Middle frontal gyrus (tissue), 1 donor: ENCODE data around the gene ADGRF1.

Experiments used
- DNase-seq: peaks from one replicate; pipeline ENCODE4 v3.0.0-alpha.2; 2015; ENCODE audit warnings: low spot score; ENCODE audit errors: extremely low spot score

The ADGRF1 gene

GRCh38 chr6:46985943-46986342 is 56.2 kb downstream of the ADGRF1 start:
- no peak for DNase-seq

GRCh38 chr6:46983007-46983411 is 59.1 kb downstream of the ADGRF1 start:
- DNase-seq = no peak

- no peak for DNase-seq
Observed at GRCh38 chr6:46979206-46979605, 62.9 kb downstream of the ADGRF1 start.

- DNase-seq = no peak
Observed at GRCh38 chr6:46974786-46975185, 67.3 kb downstream of the ADGRF1 start.

- DNase-seq = no peak
Observed at GRCh38 chr6:46973029-46973428, 69.1 kb downstream of the ADGRF1 start.

- DNase-seq = no peak
Observed at GRCh38 chr6:46972531-46972930, 69.6 kb downstream of the ADGRF1 start.

- no peak for DNase-seq
Observed at GRCh38 chr6:46969206-46969605, 72.9 kb downstream of the ADGRF1 start.

- DNase-seq = no peak
Observed at GRCh38 chr6:46967826-46968349, 74.2 kb downstream of the ADGRF1 start.

GRCh38 chr6:46964716-46965519 is 77.2 kb downstream of the ADGRF1 start:
- DNase-seq = no peak

- no peak for DNase-seq
Observed at GRCh38 chr6:46963626-46964025, 78.5 kb downstream of the ADGRF1 start.

- DNase-seq = no peak
Observed at GRCh38 chr6:46963039-46963438, 79.1 kb downstream of the ADGRF1 start.

GRCh38 chr6:46961711-46962110 is 80.4 kb downstream of the ADGRF1 start:
- no peak for DNase-seq

- no peak for DNase-seq
Observed at GRCh38 chr6:46961232-46961631, 80.9 kb downstream of the ADGRF1 start.

GRCh38 chr6:46959419-46959818 is 82.7 kb downstream of the ADGRF1 start:
- no peak for DNase-seq

GRCh38 chr6:46956409-46956808 is 85.7 kb downstream of the ADGRF1 start:
- no peak for DNase-seq

- no peak for DNase-seq
Observed at GRCh38 chr6:46954837-46955451, 87.2 kb downstream of the ADGRF1 start.

GRCh38 chr6:46953921-46954320 is 88.2 kb downstream of the ADGRF1 start:
- DNase-seq = no peak

GRCh38 chr6:46949632-46950280 is 92.4 kb downstream of the ADGRF1 start:
- no peak for DNase-seq

GRCh38 chr6:46948699-46949098 is 93.4 kb downstream of the ADGRF1 start:
- no peak for DNase-seq
